K562 (cell line): Measurements from ENCODE around the gene TBXAS1. TPM values are rescaled to one million over a fixed set of nuclear protein-coding genes. Genes with fewer than 3 reads are reported as not detected.

Experiments
- ATAC-seq: fragments of 200-7000 bp; cut with Tn5 transposase; 3 replicates; pipeline ENCODE4 v1.9.1; 2020; ENCODE audit warnings: moderate library complexity
- BruUV-seq: library from RNA; stranded (reverse); fragments of 400-500 nt; replicated peaks from 2 replicates; lab custom pipeline; 2021; lab: Mats Ljungman, UMichigan
- CTCF ChIA-PET: fragments of 300-600 bp; formaldehyde crosslinking; extraction: SDS; loops from one replicate; lab custom pipeline; 2021; ENCODE audit warnings: low intra/inter-chr PET ratio; lab: Yijun Ruan, JAX
- POLR2A ChIA-PET: fragments of 300-600, 350-650 bp; sonication (Branson Sonifier 250); formaldehyde crosslinking; extraction: SDS; loops from one replicate; lab custom pipeline; 2021; ENCODE audit warnings: antibody characterized with exemption, inconsistent platforms; lab: Yijun Ruan, JAX
- DNase-seq, 4 experiments: peaks; one replicate each; pipeline versions ENCODE4 v3.0.0 to v3.0.0-alpha.2; 2011 to 2018; ENCODE audit warnings: low spot score in 3 of 4, mixed read lengths in 3 of 4; ENCODE audit errors: extremely low read depth in 1 of 4
- FAIRE-seq: peaks from 2 replicates; lab custom pipeline; 2011; peaks lifted over from hg19 to GRCh38; lab: Jason Lieb, UNC
- H2AFZ ChIP-seq: 2 replicates; pipeline ENCODE4 v1.6.0; 2011; ENCODE audit warnings: low read depth, low read length, control low read depth, inconsistent platforms
- H3K27ac ChIP-seq: fragments of 200-600 bp; 3 replicates; pipeline ENCODE4 v1.8.0; 2011; ENCODE audit warnings: low read depth, mild to moderate bottlenecking, control low read depth, inconsistent platforms, low read length, moderate library complexity, mixed read lengths; ENCODE audit errors: extremely low read depth
- H3K27me3 ChIP-seq, 2 experiments: fragments of 300-600 bp in 1 of 2; 2 replicates in 1 of 2; 3 replicates in 1 of 2; pipeline versions ENCODE4 v1.6.0 to v1.8.0; 2011; ENCODE audit warnings: inconsistent platforms in 2 of 2, low read length in 2 of 2, mild to moderate bottlenecking in 1 of 2, mixed read lengths in 1 of 2, moderate library complexity in 1 of 2; ENCODE audit not compliant: control insufficient read depth in 2 of 2, insufficient read depth in 2 of 2
- H3K36me3 ChIP-seq: fragments of 300-600 bp; 3 replicates; pipeline ENCODE4 v1.8.0; 2011; ENCODE audit warnings: mild to moderate bottlenecking, low read length, inconsistent platforms; ENCODE audit not compliant: control insufficient read depth, insufficient read depth
- H3K4me1 ChIP-seq, 2 experiments: fragments of 200-600 bp in 1 of 2; replicated peaks in 1 of 2; 2 replicates in 1 of 2; 3 replicates in 1 of 2; pipeline versions ENCODE4 v1.5.1 to v1.8.0; 2011; ENCODE audit warnings: inconsistent platforms in 2 of 2, low read length in 2 of 2, mild to moderate bottlenecking in 1 of 2, mixed read lengths in 1 of 2, moderate library complexity in 1 of 2; ENCODE audit not compliant: control insufficient read depth in 2 of 2, insufficient read depth in 2 of 2
- H3K4me2 ChIP-seq: 2 replicates; pipeline ENCODE4 v1.6.1; 2011; ENCODE audit warnings: low read length, control low read depth, inconsistent platforms, mixed read lengths; ENCODE audit not compliant: insufficient read depth
- H3K4me3 ChIP-seq: fragments of 200-600 bp; sonication (generic), shearing (Covaris generic); 2 replicates; pipeline ENCODE4 v1.5.1; 2016; ENCODE audit warnings: control low read depth, inconsistent platforms
- H3K79me2 ChIP-seq: fragments of 200-600 bp; 3 replicates; pipeline ENCODE4 v1.8.0; 2011; ENCODE audit warnings: low read length, inconsistent platforms; ENCODE audit not compliant: control insufficient read depth, insufficient read depth
- H3K9ac ChIP-seq, 2 experiments: 2 replicates each; pipeline versions ENCODE4 v1.6.0 to v1.6.1; 2011; ENCODE audit warnings: low read depth in 2 of 2, low read length in 2 of 2, control low read depth in 1 of 2, inconsistent platforms in 1 of 2, mild to moderate bottlenecking in 1 of 2, mixed read lengths in 1 of 2; ENCODE audit not compliant: insufficient read depth in 1 of 2
- H3K9me1 ChIP-seq: one replicate; pipeline ENCODE4 v1.6.0; 2011; ENCODE audit warnings: inconsistent platforms, mild to moderate bottlenecking, low read length, moderate library complexity; ENCODE audit not compliant: control insufficient read depth, insufficient read depth
- H3K9me3 ChIP-seq: replicated peaks from 2 replicates; pipeline ENCODE4 v1.5.1; 2011; ENCODE audit warnings: low read depth, low read length, inconsistent platforms; ENCODE audit not compliant: control insufficient read depth, insufficient read depth
- H4K20me1 ChIP-seq: replicated peaks from 2 replicates; pipeline ENCODE4 v1.6.1; 2011; ENCODE audit warnings: low read length, inconsistent platforms, mixed read lengths; ENCODE audit not compliant: control insufficient read depth, insufficient read depth
- ATF1 ChIP-seq, 2 experiments: fragments of 450-650 bp in 1 of 2; IDR thresholded peaks; 2 replicates each; pipeline ENCODE4 v1.6.1; 2016; ENCODE audit warnings: missing compliant biosample characterization in 1 of 2, missing genetic modification characterization in 1 of 2
- DPF2 ChIP-seq: fragments of 450-650 bp; IDR thresholded peaks from 2 replicates; pipeline ENCODE4 v1.6.1; 2016
- EHMT2 ChIP-seq: fragments of 450-650 bp; IDR thresholded peaks from 2 replicates; pipeline ENCODE4 v1.6.1; 2018; ENCODE audit warnings: antibody characterized with exemption
- HDAC3 ChIP-seq: fragments of 450-650 bp; IDR thresholded peaks from 2 replicates; pipeline ENCODE4 v1.6.1; 2018; ENCODE audit warnings: borderline replicate concordance, mild to moderate bottlenecking, moderate library complexity; ENCODE audit not compliant: partially characterized antibody
- MYC ChIP-seq, 2 experiments: fragments of 250-450 bp in 1 of 2; sonication (Bioruptor Pico) in 1 of 2; IDR thresholded peaks; 2 replicates each; pipeline versions ENCODE4 v1.5.1 to v1.6.1; 2012 to 2021; ENCODE audit warnings: low read depth in 2 of 2, borderline replicate concordance in 1 of 2, improper control_type of control experiment in 1 of 2, low read length in 1 of 2, mild to moderate bottlenecking in 1 of 2, moderate library complexity in 1 of 2
- NCOA2 ChIP-seq, 2 experiments: fragments of 450-650 bp; IDR thresholded peaks; 2 replicates each; pipeline ENCODE4 v1.6.1; 2018; ENCODE audit warnings: mild to moderate bottlenecking in 2 of 2, moderate library complexity in 1 of 2; ENCODE audit not compliant: partially characterized antibody in 2 of 2
- PURB ChIP-seq: sonication (generic); formaldehyde crosslinking; IDR thresholded peaks from 2 replicates; pipeline ENCODE4 v1.9.0; 2021; ENCODE audit warnings: low read depth, mild to moderate bottlenecking, missing genetic modification reagents
- RBFOX2 ChIP-seq: fragments of 200-400 bp; formaldehyde crosslinking; IDR thresholded peaks from 2 replicates; pipeline ENCODE4 v1.6.1; 2017; ENCODE audit warnings: low read depth, mild to moderate bottlenecking, low read length, moderate library complexity
- SOX6 ChIP-seq: fragments of 450-650 bp; IDR thresholded peaks from 2 replicates; pipeline ENCODE4 v1.6.1; 2014; ENCODE audit warnings: mild to moderate bottlenecking
- SRF ChIP-seq, 2 experiments: fragments of 250-450, 450-650 bp in 1 of 2; sonication (Bioruptor Pico) in 1 of 2; sonication (generic) in 1 of 2; formaldehyde crosslinking; IDR thresholded peaks; 2 replicates each; pipeline versions ENCODE4 v1.5.0 to v1.5.1; 2020 to 2022; ENCODE audit warnings: mild to moderate bottlenecking in 1 of 2, missing genetic modification reagents in 1 of 2
- ZFPM2 ChIP-seq: fragments of 250-450 bp; sonication (Bioruptor Pico); IDR thresholded peaks from 2 replicates; pipeline ENCODE4 v1.5.1; 2022; ENCODE audit warnings: mild to moderate bottlenecking
- ZNF311 ChIP-seq: fragments of 250-450 bp; sonication (Bioruptor Pico); IDR thresholded peaks from 2 replicates; pipeline ENCODE4 v1.4.0; 2020; ENCODE audit warnings: mild to moderate bottlenecking, moderate library complexity
- ZNF41 ChIP-seq: fragments of 250-450 bp; sonication (Bioruptor Pico); conservative IDR thresholded peaks from 2 replicates; pipeline ENCODE4 v1.4.0; 2020; ENCODE audit warnings: mild to moderate bottlenecking
- ZNF780A ChIP-seq: fragments of 250-450 bp; sonication (Bioruptor Pico); IDR thresholded peaks from 2 replicates; pipeline ENCODE4 v1.5.0; 2021; ENCODE audit warnings: mild to moderate bottlenecking
- WGBS: fragments of 100-300 bp; shearing (Covaris generic); methylation state at CpG from one replicate; pipeline ENCODE4 v1.1.6; 2016; ENCODE audit warnings: low coverage, mixed read lengths; ENCODE audit not compliant: insufficient coverage; ENCODE audit errors: missing lambda C conversion rate; 5-methylcytosine and 5-hydroxymethylcytosine counted together
- in situ Hi-C: fragments of 300-500 bp; cut with MboI; formaldehyde crosslinking; loops from 4 replicates; pipeline ENCODE4 v1.15.0; 2018; ENCODE audit warnings: inconsistent platforms, mixed read lengths
- intact Hi-C: fragments of 100-400 bp; cut with micrococcal nuclease; formaldehyde crosslinking; loops from 2 replicates; pipeline ENCODE4 v1.14.2; 2022
- polyA plus RNA-seq, 8 experiments: library from polyadenylated mRNA; depleted of rRNA in 4 of 8; stranded (reverse) in 5 of 8; unstranded in 3 of 8; fragments of >200 nt; fragmentation: Nextera tagmentation in 2 of 8; fragmentation: Illumina TruSeq in 1 of 8; extraction: Ambion mirVana in 2 of 8; extraction: Trizol in 1 of 8; gene quantifications; 2 replicates each; pipeline versions ENCODE4 v1.2.1 to v1.2.3, GENCODE V29; 2011 to 2014; ENCODE audit warnings: inconsistent platforms in 1 of 8, missing spikeins in 1 of 8
- total RNA-seq, 7 experiments: library from RNA; depleted of rRNA in 6 of 7; stranded (reverse); fragments of >200 nt in 6 of 7; fragmentation: Illumina TruSeq in 2 of 7; extraction: Trizol in 2 of 7; gene quantifications; 2 replicates each; pipeline versions ENCODE4 v1.2.1 to v1.2.3, GENCODE V29; 2011 to 2021; ENCODE audit warnings: low replicate concordance in 1 of 7
- TF ChIP-seq, protein P1 (sequence below), 2 experiments: fragments of 450-650 bp in 1 of 2; sonication (generic) in 1 of 2; formaldehyde crosslinking; conservative IDR thresholded peaks; 2 replicates each; pipeline versions ENCODE4 v1.4.0 to v1.8.1; 2020 to 2022; ENCODE audit warnings: mild to moderate bottlenecking in 1 of 2, missing genetic modification reagents in 1 of 2
- TF ChIP-seq, protein P2 (sequence below): fragments of 250-450 bp; sonication (Bioruptor Pico); IDR thresholded peaks from 2 replicates; pipeline ENCODE4 v1.8.0; 2022; ENCODE audit warnings: inconsistent platforms

TBXAS1 gene
- total and polyA plus RNA-seq, 9 of the 15 experiments (the other 6 are each of a cell fraction or from before 2014, with no cell fraction given), result 1.1 to 8.3 (median 1.9) TPM

DNA sequence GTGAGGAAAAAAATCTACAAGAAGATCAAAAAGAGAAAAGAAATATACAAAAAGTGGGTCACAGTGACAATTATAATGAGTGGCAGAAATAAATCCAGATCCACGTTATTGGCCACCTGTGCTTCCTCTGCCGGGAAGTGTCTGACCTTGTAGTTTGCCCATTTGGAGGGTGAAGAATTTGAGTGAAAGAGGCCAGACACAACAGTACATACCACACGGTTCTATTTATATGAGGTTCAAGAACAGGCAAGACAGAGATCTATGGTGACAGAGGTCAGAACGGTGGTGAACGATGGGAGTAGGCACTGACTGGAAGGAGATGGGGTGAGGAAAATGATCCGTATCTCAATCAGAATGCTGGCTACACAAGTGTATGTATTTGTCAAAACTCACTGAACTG is 216.6 kb downstream of the TBXAS1 start:
- Histone ChIP-seq H3K9me1 (no peaks in the 10 kb centered on the region), H3K4me2 (no peak overlapping the region), H4K20me1 (no peaks in the 10 kb centered on the region), H3K9ac (no peak overlapping the region), H3K36me3 (peaks cover 29% of the 10 kb centered on the region), H3K4me1 (no peaks in the 10 kb centered on the region; a peak in 1 of 5 replicates), H2AFZ (no peak overlapping the region), H3K27ac (no peak overlapping the region), H3K9me3 (no peaks in the 10 kb centered on the region), H3K79me2 (no peaks in the 10 kb centered on the region), H3K27me3 (no peaks in the 10 kb centered on the region), H3K4me3 (no peak overlapping the region)
- ChIA-PET POLR2A (interaction anchor here (1.6 kb wide), 1 partner anchor 14 kb away, joined by 5 read pairs; no protein-coding TSS in a partner anchor), CTCF (no interaction called here)
- FAIRE-seq (no peak), DNase-seq (no peak)
- 75% methylated on average over 6 of the region's 6 CpGs for WGBS
- BruUV-seq, result no TSS peak
- in situ Hi-C loops (no loop called here), intact Hi-C loops (no loop called here)
- TF ChIP-seq, protein P1, sequence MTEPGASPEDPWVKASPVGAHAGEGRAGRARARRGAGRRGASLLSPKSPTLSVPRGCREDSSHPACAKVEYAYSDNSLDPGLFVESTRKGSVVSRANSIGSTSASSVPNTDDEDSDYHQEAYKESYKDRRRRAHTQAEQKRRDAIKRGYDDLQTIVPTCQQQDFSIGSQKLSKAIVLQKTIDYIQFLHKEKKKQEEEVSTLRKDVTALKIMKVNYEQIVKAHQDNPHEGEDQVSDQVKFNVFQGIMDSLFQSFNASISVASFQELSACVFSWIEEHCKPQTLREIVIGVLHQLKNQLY (CRISPR knock-in tag; conservative IDR thresholded peaks at IDR 0.05), result no peak
- no peak for TF ChIP-seq MYC (IDR thresholded peaks at IDR 0.05; ENCODE audit: low read depth, low read length)
- TF ChIP-seq MYC (CRISPR knock-in tag; IDR thresholded peaks at IDR 0.05; ENCODE audit: borderline replicate concordance, low read depth), result no peak
- TF ChIP-seq ZFPM2 (CRISPR knock-in tag), result no peak
- TF ChIP-seq SRF (CRISPR knock-in tag; IDR thresholded peaks at IDR 0.05), result no peak
- TF ChIP-seq ATF1 (CRISPR knock-in tag; IDR thresholded peaks at IDR 0.05), result no peak
- no peak for TF ChIP-seq ATF1 (tag; IDR thresholded peaks at IDR 0.05)
- TF ChIP-seq, protein P2, sequence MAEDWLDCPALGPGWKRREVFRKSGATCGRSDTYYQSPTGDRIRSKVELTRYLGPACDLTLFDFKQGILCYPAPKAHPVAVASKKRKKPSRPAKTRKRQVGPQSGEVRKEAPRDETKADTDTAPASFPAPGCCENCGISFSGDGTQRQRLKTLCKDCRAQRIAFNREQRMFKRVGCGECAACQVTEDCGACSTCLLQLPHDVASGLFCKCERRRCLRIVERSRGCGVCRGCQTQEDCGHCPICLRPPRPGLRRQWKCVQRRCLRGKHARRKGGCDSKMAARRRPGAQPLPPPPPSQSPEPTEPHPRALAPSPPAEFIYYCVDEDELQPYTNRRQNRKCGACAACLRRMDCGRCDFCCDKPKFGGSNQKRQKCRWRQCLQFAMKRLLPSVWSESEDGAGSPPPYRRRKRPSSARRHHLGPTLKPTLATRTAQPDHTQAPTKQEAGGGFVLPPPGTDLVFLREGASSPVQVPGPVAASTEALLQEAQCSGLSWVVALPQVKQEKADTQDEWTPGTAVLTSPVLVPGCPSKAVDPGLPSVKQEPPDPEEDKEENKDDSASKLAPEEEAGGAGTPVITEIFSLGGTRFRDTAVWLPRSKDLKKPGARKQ (CRISPR knock-in tag), result no peak
- TF ChIP-seq ZNF780A, result no peak
- no peak for TF ChIP-seq PURB (CRISPR knock-in tag)
- TF ChIP-seq NCOA2 (IDR thresholded peaks at IDR 0.05; ENCODE audit: partially characterized antibody in 2 of 2), result no peak
- no peak for TF ChIP-seq SOX6
- no peak for TF ChIP-seq ZNF311 (CRISPR knock-in tag)
- TF ChIP-seq RBFOX2, result no peak
- no peak for TF ChIP-seq HDAC3
- no peak for TF ChIP-seq EHMT2
- TF ChIP-seq ZNF41 (CRISPR knock-in tag), result no peak
- TF ChIP-seq DPF2, result no peak
- TF ChIP-seq, all 486 proteins: peak for 0
- no peak for ATAC-seq
